Middle frontal gyrus (tissue), 1 donor: ENCODE measurements around the gene ESYT2.
"Not testable (repeated sequence)": the region's sequence is repeated elsewhere in the genome, so short reads cannot be mapped to it uniquely, and the experiment has no call there.

Experiments used
- DNase-seq: peaks from one replicate; pipeline ENCODE4 v3.0.0-alpha.2; 2015; ENCODE audit warnings: low spot score; ENCODE audit errors: extremely low spot score

Gene ESYT2

GRCh38 chr7:158829342-158830210, at the start of gene ESYT2:
Gene ESYT2 (minus strand): TSS chr7:158829509. CDS start chr7:158829418, 91 bp downstream.
- DNase-seq = peak; percentile 98

- not testable (repeated sequence) for DNase-seq
Measured at GRCh38 chr7:158878151-158879079, 49.1 kb upstream of the ESYT2 start.

GRCh38 chr7:158876984-158877383, 47.7 kb upstream of the ESYT2 start:
- no peak for DNase-seq

- no peak for DNase-seq
Measured at GRCh38 chr7:158869876-158870275, 40.6 kb upstream of the ESYT2 start.

GRCh38 chr7:158868764-158869410, 39.6 kb upstream of the ESYT2 start:
- no peak for DNase-seq

- DNase-seq = no peak
Measured at GRCh38 chr7:158867214-158867984, 38.1 kb upstream of the ESYT2 start.

GRCh38 chr7:158865977-158866376, 36.7 kb upstream of the ESYT2 start:
- DNase-seq = no peak

- no peak for DNase-seq
Measured at GRCh38 chr7:158865462-158865922, 36.2 kb upstream of the ESYT2 start.

GRCh38 chr7:158864833-158865232, 35.5 kb upstream of the ESYT2 start:
- no peak for DNase-seq

- DNase-seq = no peak
Measured at GRCh38 chr7:158864507-158864820, 35.2 kb upstream of the ESYT2 start.

- no peak for DNase-seq
Measured at GRCh38 chr7:158863611-158864506, 34.5 kb upstream of the ESYT2 start.

GRCh38 chr7:158862985-158863610, 33.8 kb upstream of the ESYT2 start:
- DNase-seq = not testable (repeated sequence)

GRCh38 chr7:158861936-158862704, 32.8 kb upstream of the ESYT2 start:
- no peak for DNase-seq

GRCh38 chr7:158861004-158861787, 31.9 kb upstream of the ESYT2 start:
- no peak for DNase-seq

- DNase-seq = no peak
Measured at GRCh38 chr7:158860394-158860793, 31.1 kb upstream of the ESYT2 start.

- DNase-seq = no peak
Measured at GRCh38 chr7:158858592-158859503, 29.5 kb upstream of the ESYT2 start.
